HG03196 (cell line): Measurements from ENCODE around the gene COQ4.
A peak's percentile ranks its signal among the peaks of the same experiment; 100 is the strongest.
"Not testable (repeated sequence)": the region's sequence is repeated elsewhere in the genome, so short reads cannot be mapped to it uniquely, and the experiment has no call there.

ENCODE experiments used
- ATAC-seq: cut with Tn5 transposase; IDR thresholded peaks from one replicate; pipeline ENCODE4 v1.9.1; 2021; ENCODE audit not compliant: unreplicated experiment

The COQ4 gene

GRCh38 chr9:128322404-128323211, at the start of gene COQ4, which contains the start of gene TRUB2:
TSS of gene COQ4 (plus strand) at chr9:128322839. CDS start at chr9:128322859, 20 bp downstream.
TSS of gene TRUB2 (minus strand) at chr9:128322447. CDS start at chr9:128322408, 39 bp downstream.
- peak; percentile 83 for ATAC-seq

- ATAC-seq, result no peak
Measured at GRCh38 chr9:128274245-128274644, 48.4 kb upstream of the COQ4 start.

GRCh38 chr9:128275198-128276007, 47.2 kb upstream of the COQ4 start, which contains the start of gene GOLGA2:
TSS of gene GOLGA2 (minus strand) at chr9:128276007. CDS start at chr9:128275976, 31 bp downstream.
- ATAC-seq, result peak; percentile 48

GRCh38 chr9:128276008-128276573, 46.5 kb upstream of the COQ4 start, which contains the start of gene SWI5:
TSS of gene SWI5 (plus strand) at chr9:128276276.
- ATAC-seq, result peak; percentile 91

- no peak for ATAC-seq
Measured at GRCh38 chr9:128276574-128277270, 45.9 kb upstream of the COQ4 start.

- not testable (repeated sequence) for ATAC-seq
Measured at GRCh38 chr9:128279088-128280073, 43.3 kb upstream of the COQ4 start.

GRCh38 chr9:128280084-128280622, 42.5 kb upstream of the COQ4 start:
- no peak for ATAC-seq

- ATAC-seq, result no peak
Measured at GRCh38 chr9:128282500-128282899, 40.1 kb upstream of the COQ4 start.

- no peak for ATAC-seq
Measured at GRCh38 chr9:128285033-128285784, 37.4 kb upstream of the COQ4 start.

GRCh38 chr9:128286440-128286839, 36.2 kb upstream of the COQ4 start:
- ATAC-seq, result no peak

GRCh38 chr9:128288273-128289004, 34.2 kb upstream of the COQ4 start:
- no peak for ATAC-seq

- ATAC-seq, result no peak
Measured at GRCh38 chr9:128292009-128292408, 30.6 kb upstream of the COQ4 start.

GRCh38 chr9:128293091-128293490, 29.5 kb upstream of the COQ4 start:
- no peak for ATAC-seq

GRCh38 chr9:128294142-128294541, 28.5 kb upstream of the COQ4 start:
- no peak for ATAC-seq

GRCh38 chr9:128296340-128297220, 26.1 kb upstream of the COQ4 start:
- no peak for ATAC-seq

- ATAC-seq, result no peak
Measured at GRCh38 chr9:128297221-128297773, 25.3 kb upstream of the COQ4 start.
